Glomerular visceral epithelial cell (primary cell): Measurements from ENCODE around the gene UNC13C.
"Not testable (repeated sequence)": the region's sequence is repeated elsewhere in the genome, so short reads cannot be mapped to it uniquely, and the experiment has no call there.

ENCODE experiments used
- DNase-seq: peaks from one replicate; pipeline ENCODE4 v3.0.0-alpha.2; 2016; ENCODE audit errors: extremely low spot score

Gene UNC13C

GRCh38 chr15:53978253-53978906 is at the start of gene UNC13C:
Gene UNC13C (plus strand): TSS chr15:53978441. CDS start chr15:54012904, 34,463 bp downstream.
- DNase-seq: peak; percentile 37

DNA sequence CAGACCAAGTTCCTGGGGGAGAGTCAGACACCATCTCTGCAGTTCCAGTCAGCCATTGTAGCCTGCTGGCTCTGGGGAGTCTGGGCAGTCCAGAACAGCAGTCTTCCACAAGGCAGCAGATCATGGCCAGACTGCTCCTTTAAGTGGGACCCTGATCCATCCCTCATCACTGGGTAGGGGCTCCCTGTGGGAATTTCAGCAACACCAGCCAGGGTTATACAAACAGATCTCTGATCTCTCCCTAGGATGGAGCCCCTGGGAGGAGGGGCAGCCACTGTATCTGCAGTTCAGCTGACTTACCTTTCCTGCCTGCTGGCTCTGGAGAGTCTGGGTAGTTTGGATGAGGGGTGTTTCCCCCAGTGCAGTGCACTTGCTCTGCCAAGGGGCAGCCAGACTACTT is 42.1 kb upstream of the UNC13C start:
- no peak for DNase-seq

DNA sequence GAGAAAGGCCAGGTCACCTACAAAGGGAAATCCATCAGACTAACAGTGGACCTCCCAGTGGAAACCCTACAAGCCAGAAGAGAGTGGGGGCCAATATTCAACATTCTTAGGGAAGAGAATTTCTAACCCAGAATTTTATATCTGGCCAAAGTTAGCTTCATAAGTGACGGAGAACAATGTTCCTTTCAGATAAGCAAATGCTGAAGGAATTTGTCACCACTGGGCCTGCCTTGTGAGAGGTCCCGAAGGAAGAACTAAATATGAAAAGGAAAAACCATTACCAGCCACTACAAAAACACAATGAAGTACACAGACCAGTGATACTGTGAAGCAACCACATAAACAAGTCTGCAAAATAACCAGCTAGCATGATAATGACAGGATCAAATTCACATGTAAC is 40.6 kb upstream of the UNC13C start:
- DNase-seq: not testable (repeated sequence)

- DNase-seq: no peak
These were observed 27.7 kb upstream of the UNC13C start for GRCh38 chr15:53950572-53950971.

DNA sequence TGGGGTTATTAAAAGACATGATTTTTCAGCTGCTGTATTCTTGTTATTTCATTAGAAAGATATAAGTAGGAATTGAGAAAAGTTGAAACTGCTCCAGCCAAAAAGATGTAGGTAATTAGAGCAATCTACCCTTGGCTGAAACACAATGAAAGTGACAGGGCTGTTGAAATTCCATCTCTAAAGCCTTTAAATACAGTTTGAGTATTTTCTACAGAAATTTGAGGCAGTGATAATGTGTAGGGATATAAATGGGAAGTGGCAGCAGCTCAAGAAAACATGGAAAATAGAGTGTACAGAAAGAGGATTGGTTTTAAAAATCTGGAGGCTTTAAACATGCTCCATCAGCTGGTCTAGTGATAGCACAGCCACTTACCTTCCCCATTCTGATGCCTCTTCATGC is 22.8 kb upstream of the UNC13C start:
- DNase-seq: no peak

- peak; percentile 30 for DNase-seq
These were observed 15.3 kb upstream of the UNC13C start for GRCh38 chr15:53962646-53963561.

GRCh38 chr15:53963801-53964200 is 14.4 kb upstream of the UNC13C start:
- DNase-seq: no peak

- no peak for DNase-seq
These were observed 4.1 kb upstream of the UNC13C start for GRCh38 chr15:53974121-53974520.

DNA sequence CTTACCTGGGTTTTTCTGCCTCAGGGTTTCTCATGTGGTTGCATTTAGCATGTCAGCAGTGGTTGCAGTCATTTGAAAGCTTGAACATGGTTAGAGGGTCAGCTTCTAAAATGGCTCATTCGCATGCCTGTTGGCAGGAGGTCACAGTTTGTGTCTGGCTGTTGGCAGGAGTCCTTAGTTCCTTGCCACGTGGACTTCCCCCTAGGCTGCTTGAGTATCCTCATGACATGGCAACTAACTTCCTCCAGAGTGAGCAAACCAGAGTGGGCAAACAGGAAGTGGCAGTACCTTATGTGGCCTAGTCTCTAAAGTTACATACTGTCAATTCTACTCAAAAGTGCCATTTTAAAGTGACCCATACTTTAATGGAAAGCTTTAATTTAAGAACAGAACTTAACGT is 3.4 kb upstream of the UNC13C start:
- no peak for DNase-seq

DNA sequence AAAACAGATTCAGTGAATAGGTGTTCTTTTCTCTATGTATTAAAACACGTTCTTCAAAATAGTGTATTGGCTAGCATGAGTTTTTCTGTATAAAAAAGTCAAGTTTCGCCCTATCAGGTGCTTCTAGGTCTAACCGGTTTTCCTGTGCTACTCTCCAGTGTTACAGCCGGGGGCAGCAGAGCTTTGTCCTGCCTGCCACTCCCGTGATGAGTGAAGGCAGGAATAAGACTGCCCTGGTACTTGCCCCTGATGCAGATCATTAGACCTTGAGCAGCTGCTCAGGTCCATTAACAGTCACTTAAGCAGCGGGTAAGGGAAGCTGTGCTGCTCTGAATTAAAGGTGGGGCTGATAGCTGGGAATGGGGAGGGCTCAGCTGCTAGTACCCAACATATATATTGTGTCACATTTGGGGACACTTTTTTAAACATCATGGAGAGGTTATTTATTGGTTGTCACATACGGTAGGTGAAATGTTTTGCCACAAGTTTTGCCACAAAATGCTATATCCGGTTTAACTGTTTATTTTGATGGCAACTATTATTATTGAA is 1.3 kb upstream of the UNC13C start:
- DNase-seq: peak; percentile 30

- no peak for DNase-seq
These were observed 979 bp downstream of the UNC13C start for GRCh38 chr15:53979051-53979788.

GRCh38 chr15:53980021-53980420 is 1.8 kb downstream of the UNC13C start:
- no peak for DNase-seq

DNA sequence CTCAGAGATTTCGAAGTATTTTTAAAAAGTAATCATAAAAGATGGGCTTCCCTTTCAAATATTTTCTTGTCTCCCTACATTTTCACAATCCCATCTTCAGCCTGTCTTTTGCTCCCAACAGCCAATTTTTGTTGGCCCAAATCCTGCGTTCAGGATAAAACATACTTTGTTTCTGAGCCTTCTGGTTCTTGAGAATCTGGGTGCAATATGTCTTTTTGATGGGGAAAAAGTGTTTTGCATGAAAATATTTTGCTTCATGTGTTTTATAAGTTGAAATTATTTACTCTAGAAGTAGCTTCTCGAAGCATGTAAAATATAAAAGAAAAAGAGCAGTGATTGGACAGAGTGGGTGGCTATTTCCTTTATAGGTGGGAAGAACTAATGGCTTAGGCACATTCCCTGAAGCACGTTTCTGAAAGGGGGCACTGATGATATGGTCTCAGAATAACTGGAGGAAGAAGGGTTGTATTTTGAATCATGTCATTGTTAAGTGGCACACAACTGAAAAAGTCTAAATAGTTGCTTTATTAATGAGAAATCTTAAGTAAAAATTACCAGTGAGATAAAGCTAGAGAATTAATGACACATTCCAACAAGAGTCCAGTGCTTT is 3.9 kb downstream of the UNC13C start:
- DNase-seq: no peak

DNA sequence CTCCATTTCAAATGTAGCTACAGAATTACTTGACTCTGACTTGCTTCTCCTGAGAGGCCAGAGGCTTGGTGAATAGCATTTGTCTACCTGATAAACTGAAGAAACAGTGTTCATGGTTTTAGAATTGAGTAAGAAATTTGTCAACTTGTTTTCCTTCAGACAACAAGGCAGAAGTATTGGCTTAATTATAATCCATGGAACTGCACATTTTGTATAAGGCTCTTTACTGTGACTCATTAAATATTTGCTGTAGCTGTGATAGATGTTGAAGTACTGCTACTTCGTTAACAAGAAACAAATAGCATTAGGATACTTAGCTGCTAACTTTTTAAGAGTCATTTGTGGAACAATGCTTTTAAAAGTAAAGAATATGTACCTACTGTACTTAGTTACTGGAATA is 4.6 kb downstream of the UNC13C start:
- DNase-seq: no peak

DNA sequence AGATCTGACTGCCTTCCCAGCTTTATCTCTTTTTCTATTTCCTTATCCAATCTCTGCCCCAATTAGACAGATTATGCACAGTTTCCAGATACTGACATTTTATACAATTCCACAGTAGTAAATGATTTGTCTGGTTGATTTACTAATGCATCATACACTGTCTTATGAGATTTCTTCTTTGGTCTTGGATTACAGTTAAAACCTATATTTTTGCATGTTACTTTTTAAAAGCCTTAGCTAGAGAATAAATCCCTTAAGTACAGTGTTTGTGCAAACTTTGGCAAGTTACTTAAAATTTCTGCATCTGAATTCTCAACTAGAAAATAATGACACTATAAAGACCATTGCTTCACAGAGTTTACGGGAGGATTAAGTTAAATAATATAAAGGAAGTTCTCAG is 6.0 kb downstream of the UNC13C start:
- DNase-seq: no peak

DNA sequence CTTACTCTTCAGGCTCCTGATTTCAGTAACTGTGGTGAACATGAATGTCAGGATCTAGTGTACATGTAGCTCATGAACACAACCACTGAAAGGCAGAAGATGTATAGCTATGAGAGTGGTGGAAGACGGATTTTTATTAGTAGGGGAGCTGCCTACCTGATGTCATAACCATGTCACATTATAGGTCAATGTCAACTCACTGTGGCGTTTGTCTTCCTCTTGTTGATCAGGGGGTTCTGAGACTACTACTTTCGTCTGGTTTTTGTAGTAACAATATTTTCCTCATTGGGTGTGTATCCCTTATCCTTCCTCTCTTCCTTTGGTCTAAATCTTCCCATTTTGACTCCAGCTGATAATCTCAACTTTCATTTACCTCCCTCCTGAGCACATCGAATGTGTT is 7.3 kb downstream of the UNC13C start:
- DNase-seq: no peak

DNA sequence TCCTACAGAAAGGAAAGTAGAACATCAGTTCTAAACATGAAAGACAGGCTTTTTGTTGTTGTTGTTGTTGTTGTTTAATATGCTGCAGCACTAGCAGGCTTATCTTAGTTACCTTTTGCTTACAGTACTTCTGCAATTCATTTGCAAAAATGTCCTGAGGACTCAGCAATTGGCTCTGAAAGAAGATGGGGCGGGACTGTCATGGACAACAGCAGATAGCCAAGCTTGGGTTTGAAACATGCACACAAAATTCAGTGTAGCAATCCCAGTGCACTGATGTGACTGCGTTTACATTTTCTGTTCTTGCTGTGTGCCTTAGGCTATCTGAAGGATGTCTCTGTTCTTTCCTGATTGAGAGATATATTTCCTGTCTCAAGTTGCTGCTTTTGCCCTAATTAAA is 9.2 kb downstream of the UNC13C start:
- no peak for DNase-seq

- no peak for DNase-seq
These were observed 29.0 kb downstream of the UNC13C start for GRCh38 chr15:54007256-54007655.

- no peak for DNase-seq
These were observed 33.4 kb downstream of the UNC13C start for GRCh38 chr15:54011656-54012055.

DNA sequence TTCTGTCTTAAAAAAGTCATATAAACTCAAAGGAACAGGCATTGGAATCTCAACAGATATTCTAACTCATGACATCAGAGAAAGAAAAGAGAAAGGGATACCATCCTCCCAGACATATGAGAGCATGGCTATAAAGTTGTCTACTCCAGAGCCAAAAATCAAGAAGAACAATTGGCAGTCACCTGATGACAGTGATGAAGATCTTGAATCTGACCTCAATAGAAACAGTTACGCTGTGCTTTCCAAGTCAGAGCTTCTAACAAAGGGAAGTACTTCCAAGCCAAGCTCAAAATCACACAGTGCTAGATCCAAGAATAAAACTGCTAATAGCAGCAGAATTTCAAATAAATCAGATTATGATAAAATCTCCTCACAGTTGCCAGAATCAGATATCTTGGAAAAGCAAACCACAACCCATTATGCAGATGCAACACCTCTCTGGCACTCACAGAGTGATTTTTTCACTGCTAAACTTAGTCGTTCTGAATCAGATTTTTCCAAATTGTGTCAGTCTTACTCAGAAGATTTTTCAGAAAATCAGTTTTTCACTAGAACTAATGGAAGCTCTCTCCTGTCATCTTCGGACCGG is 35.9 kb downstream of the UNC13C start:
- no peak for DNase-seq

GRCh38 chr15:54017251-54017650 is 39.0 kb downstream of the UNC13C start:
- DNase-seq: no peak
